Choroid plexus epithelial cell (primary cell): Measurements from ENCODE around the gene HSPA13.
A peak's percentile ranks its signal among the peaks of the same experiment; 100 is the strongest.

ENCODE experiments used
- DNase-seq: peaks from one replicate; pipeline ENCODE4 v3.0.0-alpha.2; 2010; ENCODE audit warnings: low read depth
- H3K4me3 ChIP-seq: 2 replicates; pipeline ENCODE4 v1.5.1; 2011; ENCODE audit warnings: low read depth, mild to moderate bottlenecking, control low read depth, low read length, moderate library complexity
- CTCF ChIP-seq: conservative IDR thresholded peaks from 2 replicates; pipeline ENCODE4 v1.5.1; 2011; ENCODE audit warnings: low read depth, mild to moderate bottlenecking, control low read depth, inconsistent platforms, low read length, moderate library complexity

Gene HSPA13

GRCh38 chr21:14401217-14401616 is 18.3 kb upstream of the HSPA13 start:
- DNase-seq, result no peak
- TF ChIP-seq CTCF, result no peak
- no peak overlapping the region for H3K4me3 ChIP-seq

- TF ChIP-seq CTCF, result no peak
- DNase-seq, result no peak
- no peak overlapping the region for H3K4me3 ChIP-seq
Measured at GRCh38 chr21:14388282-14388681, 5.3 kb upstream of the HSPA13 start.

GRCh38 chr21:14384453-14384852 is 1.5 kb upstream of the HSPA13 start:
- no peak for TF ChIP-seq CTCF
- no peak for DNase-seq
- H3K4me3 ChIP-seq, result no peak overlapping the region

GRCh38 chr21:14383596-14384180 is 742 bp upstream of the HSPA13 start:
- peak overlapping the region; percentile 81 for H3K4me3 ChIP-seq
- DNase-seq, result no peak
- no peak for TF ChIP-seq CTCF

- TF ChIP-seq CTCF, result no peak
- DNase-seq, result peak; percentile 37
- H3K4me3 ChIP-seq, result peak overlapping the region; percentile 97
Measured at GRCh38 chr21:14382486-14382834, 486 bp downstream of the HSPA13 start.

GRCh38 chr21:14376854-14377253 is 6.1 kb downstream of the HSPA13 start:
- TF ChIP-seq CTCF, result peak; percentile 25
- no peak for DNase-seq
- no peak overlapping the region for H3K4me3 ChIP-seq

- no peak for TF ChIP-seq CTCF
- H3K4me3 ChIP-seq, result no peak overlapping the region
- DNase-seq, result no peak
Measured at GRCh38 chr21:14366998-14367397, 15.9 kb downstream of the HSPA13 start.
